ENCODE measurements around the gene SPTBN4.
"Not testable (repeated sequence)": the region's sequence is repeated elsewhere in the genome, so short reads cannot be mapped to it uniquely, and the experiment has no call there.

SPTBN4 gene

DNA sequence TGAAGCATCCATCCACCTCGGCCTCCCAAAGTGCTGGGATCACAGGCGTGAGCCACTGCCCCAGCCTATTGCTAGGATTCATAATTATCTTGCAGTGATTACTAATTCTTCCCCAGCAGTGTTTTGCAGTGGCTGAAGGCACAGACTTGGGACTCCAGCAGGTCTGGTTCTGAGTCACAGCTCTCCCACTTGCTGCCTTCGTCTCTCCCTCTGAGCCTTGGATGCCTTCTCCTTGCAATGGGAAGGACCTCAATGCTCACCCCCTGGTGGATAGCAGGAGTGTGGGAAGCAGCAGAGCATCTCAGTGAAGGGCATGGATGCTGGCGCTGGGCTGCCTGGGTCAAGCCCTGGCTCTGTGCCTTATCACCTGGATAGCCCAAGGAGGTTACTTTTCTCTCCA lies 72.3 kb downstream of the SPTBN4 start:
- TF ChIP-seq, protein P1, sequence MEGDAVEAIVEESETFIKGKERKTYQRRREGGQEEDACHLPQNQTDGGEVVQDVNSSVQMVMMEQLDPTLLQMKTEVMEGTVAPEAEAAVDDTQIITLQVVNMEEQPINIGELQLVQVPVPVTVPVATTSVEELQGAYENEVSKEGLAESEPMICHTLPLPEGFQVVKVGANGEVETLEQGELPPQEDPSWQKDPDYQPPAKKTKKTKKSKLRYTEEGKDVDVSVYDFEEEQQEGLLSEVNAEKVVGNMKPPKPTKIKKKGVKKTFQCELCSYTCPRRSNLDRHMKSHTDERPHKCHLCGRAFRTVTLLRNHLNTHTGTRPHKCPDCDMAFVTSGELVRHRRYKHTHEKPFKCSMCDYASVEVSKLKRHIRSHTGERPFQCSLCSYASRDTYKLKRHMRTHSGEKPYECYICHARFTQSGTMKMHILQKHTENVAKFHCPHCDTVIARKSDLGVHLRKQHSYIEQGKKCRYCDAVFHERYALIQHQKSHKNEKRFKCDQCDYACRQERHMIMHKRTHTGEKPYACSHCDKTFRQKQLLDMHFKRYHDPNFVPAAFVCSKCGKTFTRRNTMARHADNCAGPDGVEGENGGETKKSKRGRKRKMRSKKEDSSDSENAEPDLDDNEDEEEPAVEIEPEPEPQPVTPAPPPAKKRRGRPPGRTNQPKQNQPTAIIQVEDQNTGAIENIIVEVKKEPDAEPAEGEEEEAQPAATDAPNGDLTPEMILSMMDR (IDR thresholded peaks at IDR 0.05), result no peak

DNA sequence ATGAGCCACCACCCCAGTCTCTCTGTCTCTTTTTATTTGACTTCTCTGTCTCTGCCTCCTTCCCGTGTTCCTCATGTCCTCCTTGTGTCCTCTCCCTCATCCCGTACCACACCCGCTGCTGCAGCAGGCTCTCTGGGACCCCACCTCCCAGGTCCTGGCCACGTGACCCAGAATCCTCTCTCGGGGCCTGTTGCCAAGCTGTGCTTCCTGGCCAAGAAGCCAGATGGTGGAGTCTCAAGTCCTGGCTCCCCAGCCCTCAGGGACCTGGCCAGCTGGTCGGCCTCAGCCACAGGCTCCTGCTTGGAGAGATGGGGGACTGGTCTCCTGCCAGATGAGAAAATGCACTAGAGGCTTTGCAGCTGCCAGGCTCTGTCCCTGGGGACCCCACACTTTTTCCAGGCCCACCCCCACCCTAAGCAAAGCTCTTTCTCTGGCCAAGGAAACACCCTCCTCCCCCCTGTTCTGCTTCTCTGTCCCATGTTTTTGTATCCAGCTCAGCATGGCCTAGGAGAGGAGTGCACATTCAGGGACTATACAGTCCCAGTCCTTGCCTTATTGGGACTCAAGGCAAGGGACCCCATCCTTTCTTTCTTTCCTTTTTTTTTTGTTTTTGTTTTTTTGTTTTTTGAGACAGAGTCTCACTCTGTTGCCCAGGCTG lies 75.5 kb downstream of the SPTBN4 start:
- TF ChIP-seq, protein P1 (IDR thresholded peaks at IDR 0.05), result no peak
- H3K27ac ChIP-seq, result no peak overlapping the region

More for the DNA sequence above, 72.3 kb downstream of the SPTBN4 start:
- Histone ChIP-seq H3K4me1 (ENCODE audit: control insufficient read depth in 1 of 2, insufficient read depth in 1 of 2, low read depth in 1 of 2, low read length in 1 of 2) (no peaks in the 10 kb centered on the region), H3K27ac (no peak overlapping the region), H3K27me3 (peaks cover 73% of the 10 kb centered on the region), H3K9me3 (no peaks in the 10 kb centered on the region), H3K36me3 (no peaks in the 10 kb centered on the region), H3K4me3 (ENCODE audit: low read depth in 1 of 2, low read length in 1 of 2) (no peak overlapping the region)

DNA sequence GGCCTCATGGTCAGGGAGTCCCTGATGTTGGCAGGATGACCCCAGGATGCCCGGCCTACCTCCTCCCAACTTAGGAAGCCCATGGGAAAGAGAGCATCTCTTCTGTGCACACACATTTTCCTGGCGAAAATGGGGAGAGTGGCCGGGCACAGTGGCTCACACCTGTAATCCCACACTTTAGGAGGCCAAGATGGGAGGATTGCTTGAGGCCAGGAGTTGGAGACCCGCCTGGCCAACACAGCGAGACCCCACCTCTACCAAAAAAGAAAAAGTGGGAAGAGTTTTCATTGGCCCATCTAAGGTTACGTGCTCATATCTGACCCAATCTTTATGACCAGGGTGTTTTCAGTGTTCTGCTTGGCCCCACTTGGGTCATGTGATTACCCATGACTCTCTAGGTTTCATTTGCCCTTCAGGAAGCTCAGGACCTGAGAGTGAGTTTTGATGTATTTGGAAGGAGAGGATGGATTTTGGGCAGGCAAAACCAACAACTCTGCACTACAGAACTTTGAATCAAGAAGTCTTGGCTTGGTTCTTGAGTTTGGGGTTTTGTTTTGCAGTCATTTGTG lies 76.3 kb downstream of the SPTBN4 start:
- no peaks in the 10 kb centered on the region for H3K4me1 ChIP-seq (ENCODE audit: control insufficient read depth in 1 of 2, insufficient read depth in 1 of 2, low read depth in 1 of 2, low read length in 1 of 2)
- no peak overlapping the region for H3K4me3 ChIP-seq (ENCODE audit: low read depth in 1 of 2, low read length in 1 of 2)
- peaks cover 73% of the 10 kb centered on the region for H3K27me3 ChIP-seq
- no peaks in the 10 kb centered on the region for H3K36me3 ChIP-seq
- H3K9me3 ChIP-seq, result no peaks in the 10 kb centered on the region
- no peak overlapping the region for H3K27ac ChIP-seq
- TF ChIP-seq, protein P1 (IDR thresholded peaks at IDR 0.05), result no peak

More for the DNA sequence above, 75.5 kb downstream of the SPTBN4 start:
- Histone ChIP-seq H3K36me3 (no peaks in the 10 kb centered on the region), H3K27me3 (peaks cover 71% of the 10 kb centered on the region), H3K9me3 (no peaks in the 10 kb centered on the region), H3K4me3 (ENCODE audit: low read depth in 1 of 2, low read length in 1 of 2) (no peak overlapping the region), H3K4me1 (ENCODE audit: control insufficient read depth in 1 of 2, insufficient read depth in 1 of 2, low read depth in 1 of 2, low read length in 1 of 2) (no peaks in the 10 kb centered on the region)

DNA sequence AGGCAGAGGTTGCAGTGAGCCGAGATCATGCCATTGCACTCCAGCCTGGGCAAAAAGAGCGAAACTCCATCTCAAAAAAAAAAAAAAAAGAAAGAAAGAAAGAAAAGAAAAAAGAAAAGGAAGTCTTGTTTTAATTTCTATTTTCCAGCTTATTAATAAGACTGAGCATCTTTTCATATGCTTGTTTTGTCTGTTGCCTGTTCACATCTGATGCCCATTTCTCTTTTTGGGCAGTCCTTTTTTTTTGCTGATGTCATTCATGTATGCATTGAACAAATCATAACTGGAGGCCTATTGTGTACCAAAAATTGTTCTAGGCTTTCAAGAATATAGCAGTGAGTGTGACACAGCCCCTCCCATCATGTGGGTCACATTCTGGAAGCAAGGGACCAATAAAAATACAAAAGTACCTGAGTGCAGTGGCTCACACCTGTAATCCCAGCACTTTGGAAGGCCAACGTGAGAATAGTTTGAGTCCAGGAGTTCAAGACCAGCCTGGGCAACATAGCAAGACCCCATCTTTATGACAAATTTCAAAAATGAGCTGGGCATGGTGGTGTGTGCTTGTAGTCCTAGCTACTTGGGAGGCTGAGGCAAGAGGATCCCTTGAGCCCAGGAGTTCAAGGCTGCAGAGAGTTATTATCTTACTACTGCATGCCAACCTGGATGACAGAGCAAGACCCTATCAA lies 79.5 kb downstream of the SPTBN4 start:
- not testable (repeated sequence) for H3K9me3 ChIP-seq; H3K27ac ChIP-seq; H3K4me1 ChIP-seq (ENCODE audit: control insufficient read depth in 1 of 2, insufficient read depth in 1 of 2, low read depth in 1 of 2, low read length in 1 of 2); H3K36me3 ChIP-seq; H3K4me3 ChIP-seq (ENCODE audit: low read depth in 1 of 2, low read length in 1 of 2)
- H3K27me3 ChIP-seq, result peaks cover 83% of the 10 kb centered on the region

DNA sequence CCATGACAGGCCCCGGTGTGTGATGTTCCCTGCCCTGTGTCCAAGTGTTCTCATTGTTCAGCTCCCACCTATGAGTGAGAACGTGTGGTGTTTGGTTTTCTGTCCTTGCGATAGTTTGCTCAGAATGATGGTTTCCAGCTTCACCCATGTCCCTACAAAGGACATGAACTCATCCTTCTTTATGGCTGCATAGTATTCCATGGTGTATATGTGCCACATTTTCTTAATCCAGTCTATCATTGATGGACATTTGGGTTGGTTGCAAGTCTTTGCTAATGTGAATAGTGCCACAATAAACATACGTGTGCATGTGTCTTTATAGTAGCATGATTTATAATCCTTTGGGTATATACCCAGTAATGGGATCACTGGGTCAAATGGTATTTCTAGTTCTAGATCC lies 80.4 kb downstream of the SPTBN4 start:
- not testable (repeated sequence) for H3K4me1 ChIP-seq (ENCODE audit: control insufficient read depth in 1 of 2, insufficient read depth in 1 of 2, low read depth in 1 of 2, low read length in 1 of 2)

DNA sequence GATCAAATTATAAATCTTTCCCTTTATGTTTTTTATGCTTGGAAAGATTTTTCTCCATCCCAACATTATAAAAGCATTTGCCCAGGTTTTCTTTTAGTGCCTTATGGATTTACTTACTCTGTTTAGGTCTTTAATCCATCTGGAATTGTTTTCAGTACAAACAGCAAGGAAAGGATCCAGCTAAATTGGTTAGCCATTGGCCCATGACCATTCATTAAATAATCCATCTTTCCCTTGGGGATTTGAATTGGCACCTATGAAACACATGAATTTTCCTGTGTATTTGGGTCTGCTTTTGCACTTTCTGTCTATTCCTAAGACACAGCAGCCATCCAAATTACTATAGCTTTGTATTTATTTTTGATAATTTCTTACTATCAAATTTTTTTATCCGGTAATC lies 81.0 kb downstream of the SPTBN4 start:
- Histone ChIP-seq H3K9me3 (no peaks in the 10 kb centered on the region), H3K27ac (no peak overlapping the region), H3K27me3 (peaks cover 85% of the 10 kb centered on the region), H3K36me3 (no peaks in the 10 kb centered on the region), H3K4me1 (ENCODE audit: control insufficient read depth in 1 of 2, insufficient read depth in 1 of 2, low read depth in 1 of 2, low read length in 1 of 2) (no peaks in the 10 kb centered on the region), H3K4me3 (ENCODE audit: low read depth in 1 of 2, low read length in 1 of 2) (no peak overlapping the region)
- TF ChIP-seq, protein P1 (IDR thresholded peaks at IDR 0.05), result no peak

More for the DNA sequence above, 80.4 kb downstream of the SPTBN4 start:
- not testable (repeated sequence) for H3K27ac ChIP-seq; H3K9me3 ChIP-seq; H3K36me3 ChIP-seq; H3K4me3 ChIP-seq (ENCODE audit: low read depth in 1 of 2, low read length in 1 of 2)
- H3K27me3 ChIP-seq, result peaks cover 83% of the 10 kb centered on the region

Measured in neutrophil (primary cell).